ENCODE measurements around the gene OR6A2. TPM values are rescaled to one million over a fixed set of nuclear protein-coding genes. Genes with fewer than 3 reads are reported as not detected.

Gene OR6A2
- total RNA-seq, 1 experiment from 2014 or later, result 0.33 TPM

DNA sequence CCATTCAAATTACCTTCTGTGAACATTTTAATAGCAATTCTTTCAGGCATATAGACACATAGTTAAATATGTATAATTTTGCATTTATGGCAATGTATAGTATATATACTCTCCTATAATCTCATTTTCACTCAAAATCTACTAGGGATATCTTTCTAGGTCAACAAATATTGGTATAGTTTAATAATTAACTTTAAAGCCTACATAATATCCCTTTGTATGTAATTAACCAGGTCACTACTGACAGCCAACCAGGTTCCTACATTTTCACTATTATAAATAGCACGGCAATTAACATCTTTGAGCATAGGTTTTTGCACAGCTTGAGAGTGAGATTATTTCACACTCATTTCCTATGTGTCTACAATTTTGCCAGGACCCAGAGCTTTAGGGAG is 43.5 kb downstream of the OR6A2 start:
- no peak overlapping the region for H4K8ac ChIP-seq (replicated peaks; ENCODE audit: insufficient read length, low read depth, low read length)
- no peaks in the 10 kb centered on the region for H3K79me2 ChIP-seq (ENCODE audit: insufficient read depth, low read length)
- no peaks in the 10 kb centered on the region for H3K4me1 ChIP-seq (ENCODE audit: insufficient read depth, low read length)
- no peak overlapping the region for H3K23ac ChIP-seq (ENCODE audit: insufficient read length, low read depth, low read length)
- H3K14ac ChIP-seq (ENCODE audit: insufficient read depth, low read length), result no peak overlapping the region
- no peaks in the 10 kb centered on the region for H3K4me1 Mint-ChIP-seq
- no peaks in the 10 kb centered on the region for H3K23me2 ChIP-seq (ENCODE audit: insufficient read length, low read depth, low read length, poor library complexity, severe bottlenecking)
- H4K20me1 ChIP-seq (ENCODE audit: control insufficient read depth, insufficient read depth, insufficient read length), result no peaks in the 10 kb centered on the region
- H2AK5ac ChIP-seq (ENCODE audit: insufficient read length, low read length), result no peak overlapping the region
- no peak overlapping the region for H3K56ac ChIP-seq (ENCODE audit: insufficient read length, low read depth, low read length)
- TF ChIP-seq, protein P1, sequence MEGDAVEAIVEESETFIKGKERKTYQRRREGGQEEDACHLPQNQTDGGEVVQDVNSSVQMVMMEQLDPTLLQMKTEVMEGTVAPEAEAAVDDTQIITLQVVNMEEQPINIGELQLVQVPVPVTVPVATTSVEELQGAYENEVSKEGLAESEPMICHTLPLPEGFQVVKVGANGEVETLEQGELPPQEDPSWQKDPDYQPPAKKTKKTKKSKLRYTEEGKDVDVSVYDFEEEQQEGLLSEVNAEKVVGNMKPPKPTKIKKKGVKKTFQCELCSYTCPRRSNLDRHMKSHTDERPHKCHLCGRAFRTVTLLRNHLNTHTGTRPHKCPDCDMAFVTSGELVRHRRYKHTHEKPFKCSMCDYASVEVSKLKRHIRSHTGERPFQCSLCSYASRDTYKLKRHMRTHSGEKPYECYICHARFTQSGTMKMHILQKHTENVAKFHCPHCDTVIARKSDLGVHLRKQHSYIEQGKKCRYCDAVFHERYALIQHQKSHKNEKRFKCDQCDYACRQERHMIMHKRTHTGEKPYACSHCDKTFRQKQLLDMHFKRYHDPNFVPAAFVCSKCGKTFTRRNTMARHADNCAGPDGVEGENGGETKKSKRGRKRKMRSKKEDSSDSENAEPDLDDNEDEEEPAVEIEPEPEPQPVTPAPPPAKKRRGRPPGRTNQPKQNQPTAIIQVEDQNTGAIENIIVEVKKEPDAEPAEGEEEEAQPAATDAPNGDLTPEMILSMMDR (conservative IDR thresholded peaks at IDR 0.05), result no peak
- H3T11ph ChIP-seq (ENCODE audit: low read length), result no peak overlapping the region
- no peak overlapping the region for H3K27ac ChIP-seq (ENCODE audit: insufficient read length, low read depth, low read length)
- no peaks in the 10 kb centered on the region for H3K9me3 ChIP-seq (ENCODE audit: control insufficient read depth, low read depth, low read length)
- H3K4me2 ChIP-seq (ENCODE audit: insufficient read depth, insufficient read length, low read length), result no peak overlapping the region
- H3K79me1 ChIP-seq (ENCODE audit: insufficient read depth, low read depth, low read length, poor library complexity, severe bottlenecking), result no peaks in the 10 kb centered on the region
- no peak overlapping the region for H3K4ac ChIP-seq (ENCODE audit: low read depth, low read length)
- H2BK12ac ChIP-seq (ENCODE audit: insufficient read length, low read depth, low read length), result no peak overlapping the region
- H4K5ac ChIP-seq (ENCODE audit: insufficient read length, low read depth, low read length), result no peak overlapping the region
- no peak overlapping the region for H2BK20ac ChIP-seq (ENCODE audit: low read depth, low read length, poor library complexity, severe bottlenecking)
- no peaks in the 10 kb centered on the region for H3K27me3 Mint-ChIP-seq (ENCODE audit: low read depth)
- DNase-seq, result no peak
- no peak overlapping the region for H4K91ac ChIP-seq (ENCODE audit: insufficient read length, low read depth, low read length)
- no CpG with 5 or more reads among the region's 1 CpG for WGBS (ENCODE audit: extremely low coverage, insufficient read length, low lambda C conversion rate)
- no peaks in the 10 kb centered on the region for H3K36me3 Mint-ChIP-seq (ENCODE audit: insufficient read depth in 1 of 3, low read depth in 3 of 3)
- H2BK5ac ChIP-seq (ENCODE audit: insufficient read length, low read length), result no peak overlapping the region
- no peak overlapping the region for H2BK120ac ChIP-seq (ENCODE audit: low read depth, low read length, poor library complexity, severe bottlenecking)
- H3K4me3 Mint-ChIP-seq, result no peak overlapping the region
- H2AFZ ChIP-seq (ENCODE audit: low read length), result no peak overlapping the region
- no peak overlapping the region for H3K18ac ChIP-seq (ENCODE audit: insufficient read length, low read depth, low read length)
- no peaks in the 10 kb centered on the region for H3K9me3 Mint-ChIP-seq
- H3K27ac Mint-ChIP-seq, result no peak overlapping the region
- no peaks in the 10 kb centered on the region for H3K27me3 ChIP-seq (ENCODE audit: insufficient read depth, low read length)
- H2BK15ac ChIP-seq (ENCODE audit: low read depth, low read length), result no peak overlapping the region
- no peak overlapping the region for H3K9ac ChIP-seq (ENCODE audit: extremely low read depth, insufficient read length, low read length)

Measured in H9 (cell line).